Endothelial cell of umbilical vein (primary cell): ENCODE data around the gene FBXO34.

Experiments
- POLR2A ChIP-seq: IDR thresholded peaks from 2 replicates; pipeline ENCODE4 v1.6.1; 2012; ENCODE audit warnings: low read depth, mild to moderate bottlenecking, control low read depth, low read length
- TF ChIP-seq, protein P1 (sequence below), 2 donors: IDR thresholded peaks; 1 replicate in 1 of 2; 2 replicates in 1 of 2; pipeline ENCODE4 v1.5.1; 2011; ENCODE audit warnings: low read length in 2 of 2, mild to moderate bottlenecking in 2 of 2, moderate library complexity in 2 of 2, control low read depth in 1 of 2, inconsistent platforms in 1 of 2, low read depth in 1 of 2; ENCODE audit not compliant: insufficient read depth in 1 of 2; ENCODE audit errors: extremely low read depth in 1 of 2

DNA sequence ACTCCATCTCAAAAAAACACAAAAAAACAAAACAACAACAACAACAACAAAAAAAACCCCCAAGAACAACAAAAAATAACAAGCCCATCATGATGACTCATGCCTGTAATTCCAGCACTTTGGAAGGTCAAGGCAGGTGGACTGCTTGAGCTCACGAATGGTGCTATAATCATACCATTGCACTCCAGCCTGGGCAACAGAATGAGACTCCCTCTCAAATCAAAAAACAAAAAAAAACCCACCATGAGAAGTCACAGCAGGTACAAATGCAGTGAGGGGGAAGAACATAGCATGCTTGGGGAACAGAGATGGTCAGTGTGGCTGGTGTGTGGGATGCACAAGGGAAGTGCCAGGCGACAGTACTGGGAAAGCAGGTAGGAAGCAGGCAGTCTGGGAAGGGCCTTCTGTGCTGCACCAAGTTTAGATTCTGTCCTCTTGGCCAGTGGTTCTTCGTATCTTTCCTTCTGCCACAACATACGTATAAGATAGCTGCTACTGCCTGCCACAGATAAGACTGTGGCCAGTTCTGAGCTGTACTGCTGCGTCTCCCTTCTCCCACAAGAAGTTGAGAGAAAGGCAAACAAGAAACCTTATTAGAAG lies 112.4 kb downstream of the FBXO34 start:
- TF ChIP-seq, protein P1, sequence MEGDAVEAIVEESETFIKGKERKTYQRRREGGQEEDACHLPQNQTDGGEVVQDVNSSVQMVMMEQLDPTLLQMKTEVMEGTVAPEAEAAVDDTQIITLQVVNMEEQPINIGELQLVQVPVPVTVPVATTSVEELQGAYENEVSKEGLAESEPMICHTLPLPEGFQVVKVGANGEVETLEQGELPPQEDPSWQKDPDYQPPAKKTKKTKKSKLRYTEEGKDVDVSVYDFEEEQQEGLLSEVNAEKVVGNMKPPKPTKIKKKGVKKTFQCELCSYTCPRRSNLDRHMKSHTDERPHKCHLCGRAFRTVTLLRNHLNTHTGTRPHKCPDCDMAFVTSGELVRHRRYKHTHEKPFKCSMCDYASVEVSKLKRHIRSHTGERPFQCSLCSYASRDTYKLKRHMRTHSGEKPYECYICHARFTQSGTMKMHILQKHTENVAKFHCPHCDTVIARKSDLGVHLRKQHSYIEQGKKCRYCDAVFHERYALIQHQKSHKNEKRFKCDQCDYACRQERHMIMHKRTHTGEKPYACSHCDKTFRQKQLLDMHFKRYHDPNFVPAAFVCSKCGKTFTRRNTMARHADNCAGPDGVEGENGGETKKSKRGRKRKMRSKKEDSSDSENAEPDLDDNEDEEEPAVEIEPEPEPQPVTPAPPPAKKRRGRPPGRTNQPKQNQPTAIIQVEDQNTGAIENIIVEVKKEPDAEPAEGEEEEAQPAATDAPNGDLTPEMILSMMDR (IDR thresholded peaks at IDR 0.05; ENCODE audit: extremely low read depth in 1 of 2, insufficient read depth in 1 of 2, low read depth in 1 of 2, low read length in 2 of 2), result no peak
- TF ChIP-seq POLR2A, result no peak
